ENCODE data around the gene TAX1BP3.

TAX1BP3 gene

DNA sequence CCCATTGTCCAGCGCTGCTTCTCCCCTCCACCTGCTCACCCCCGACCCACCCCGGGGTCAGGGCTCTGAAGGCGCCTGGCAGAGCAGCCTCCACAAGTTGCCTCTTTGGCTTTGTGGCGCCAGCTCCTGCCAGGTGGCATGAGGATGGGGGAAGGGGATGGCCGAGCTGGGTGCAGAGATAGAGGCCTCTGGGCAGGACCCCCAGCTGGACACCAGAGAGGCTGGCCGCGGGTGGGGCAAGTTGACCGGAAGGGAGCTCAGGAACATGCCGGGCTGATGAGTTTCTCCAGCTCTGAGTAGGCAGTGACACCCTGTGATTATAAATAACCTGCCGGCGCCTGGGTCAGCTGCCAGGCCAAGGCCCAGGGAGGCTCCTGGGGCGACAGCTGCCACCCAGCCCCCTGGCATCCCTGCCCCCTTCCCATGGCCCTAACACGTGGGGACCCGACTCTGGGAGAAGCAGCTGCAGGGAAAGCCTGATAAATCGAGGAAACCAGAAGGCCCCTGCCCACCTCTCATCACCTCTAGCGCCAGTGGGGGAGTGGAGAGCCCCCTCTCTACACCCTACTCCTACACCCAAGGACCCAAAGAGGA lies 26.8 kb upstream of the TAX1BP3 start:
- TF ChIP-seq, protein P1, sequence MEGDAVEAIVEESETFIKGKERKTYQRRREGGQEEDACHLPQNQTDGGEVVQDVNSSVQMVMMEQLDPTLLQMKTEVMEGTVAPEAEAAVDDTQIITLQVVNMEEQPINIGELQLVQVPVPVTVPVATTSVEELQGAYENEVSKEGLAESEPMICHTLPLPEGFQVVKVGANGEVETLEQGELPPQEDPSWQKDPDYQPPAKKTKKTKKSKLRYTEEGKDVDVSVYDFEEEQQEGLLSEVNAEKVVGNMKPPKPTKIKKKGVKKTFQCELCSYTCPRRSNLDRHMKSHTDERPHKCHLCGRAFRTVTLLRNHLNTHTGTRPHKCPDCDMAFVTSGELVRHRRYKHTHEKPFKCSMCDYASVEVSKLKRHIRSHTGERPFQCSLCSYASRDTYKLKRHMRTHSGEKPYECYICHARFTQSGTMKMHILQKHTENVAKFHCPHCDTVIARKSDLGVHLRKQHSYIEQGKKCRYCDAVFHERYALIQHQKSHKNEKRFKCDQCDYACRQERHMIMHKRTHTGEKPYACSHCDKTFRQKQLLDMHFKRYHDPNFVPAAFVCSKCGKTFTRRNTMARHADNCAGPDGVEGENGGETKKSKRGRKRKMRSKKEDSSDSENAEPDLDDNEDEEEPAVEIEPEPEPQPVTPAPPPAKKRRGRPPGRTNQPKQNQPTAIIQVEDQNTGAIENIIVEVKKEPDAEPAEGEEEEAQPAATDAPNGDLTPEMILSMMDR (IDR thresholded peaks at IDR 0.05; ENCODE audit: borderline replicate concordance, control extremely low read depth, extremely low read depth, insufficient read depth, missing control alignments): no peak
- DNase-seq (ENCODE audit: low spot score): no peak
- in situ Hi-C loops (cut with MboI; ENCODE audit: low sequenced_read_pairs, unreplicated experiment): no loop called here

DNA sequence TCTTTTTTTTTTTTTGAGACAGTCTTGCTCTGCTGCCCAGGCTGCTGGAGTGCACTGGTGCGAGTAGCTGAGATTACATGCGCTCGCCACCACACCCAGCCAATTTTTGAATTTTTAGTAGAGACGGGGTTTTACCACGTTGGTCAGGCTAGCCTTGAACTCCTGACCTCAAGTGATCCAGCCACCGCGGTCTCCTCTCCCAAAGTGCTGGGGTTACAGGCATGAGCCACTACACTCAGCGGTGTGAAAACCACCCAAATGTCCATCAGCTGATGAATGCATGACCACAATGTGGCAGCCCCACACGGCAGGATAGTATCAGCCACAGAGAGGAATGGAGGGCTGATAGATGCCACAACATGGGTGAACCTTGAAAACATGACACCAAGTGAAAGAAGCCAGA lies 25.5 kb upstream of the TAX1BP3 start:
- in situ Hi-C loops (cut with MboI; ENCODE audit: low sequenced_read_pairs, unreplicated experiment): no loop called here
- no peak for DNase-seq (ENCODE audit: low spot score)
- TF ChIP-seq, protein P1 (IDR thresholded peaks at IDR 0.05; ENCODE audit: borderline replicate concordance, control extremely low read depth, extremely low read depth, insufficient read depth, missing control alignments): no peak

DNA sequence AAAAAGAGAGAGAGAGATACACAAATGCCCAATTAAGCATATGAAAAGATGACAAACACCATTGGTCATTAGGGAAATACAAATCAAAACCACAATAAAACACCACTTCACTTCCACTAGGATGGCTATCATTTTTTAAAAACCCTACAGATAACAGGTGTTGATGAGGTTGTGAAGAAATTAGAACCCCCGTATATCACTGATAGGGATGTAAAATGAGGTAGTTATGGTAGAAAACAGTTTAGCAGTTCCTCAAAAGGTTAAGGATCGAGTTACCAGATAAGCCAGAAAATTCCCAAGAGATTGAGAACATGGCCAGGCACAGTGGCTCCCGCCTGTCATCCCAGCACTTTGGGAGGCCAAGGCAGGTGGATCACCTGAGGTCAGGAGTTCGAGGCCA lies 24.8 kb upstream of the TAX1BP3 start:
- TF ChIP-seq, protein P1 (IDR thresholded peaks at IDR 0.05; ENCODE audit: borderline replicate concordance, control extremely low read depth, extremely low read depth, insufficient read depth, missing control alignments): no peak
- no peak for DNase-seq (ENCODE audit: low spot score)
- in situ Hi-C loops (cut with MboI; ENCODE audit: low sequenced_read_pairs, unreplicated experiment): no loop called here

GRCh38 chr17:3692346-3692745 lies 24.0 kb upstream of the TAX1BP3 start:
- TF ChIP-seq, protein P1 (IDR thresholded peaks at IDR 0.05; ENCODE audit: borderline replicate concordance, control extremely low read depth, extremely low read depth, insufficient read depth, missing control alignments): no peak
- in situ Hi-C loops (cut with MboI; ENCODE audit: low sequenced_read_pairs, unreplicated experiment): no loop called here
- DNase-seq (ENCODE audit: low spot score): no peak

DNA sequence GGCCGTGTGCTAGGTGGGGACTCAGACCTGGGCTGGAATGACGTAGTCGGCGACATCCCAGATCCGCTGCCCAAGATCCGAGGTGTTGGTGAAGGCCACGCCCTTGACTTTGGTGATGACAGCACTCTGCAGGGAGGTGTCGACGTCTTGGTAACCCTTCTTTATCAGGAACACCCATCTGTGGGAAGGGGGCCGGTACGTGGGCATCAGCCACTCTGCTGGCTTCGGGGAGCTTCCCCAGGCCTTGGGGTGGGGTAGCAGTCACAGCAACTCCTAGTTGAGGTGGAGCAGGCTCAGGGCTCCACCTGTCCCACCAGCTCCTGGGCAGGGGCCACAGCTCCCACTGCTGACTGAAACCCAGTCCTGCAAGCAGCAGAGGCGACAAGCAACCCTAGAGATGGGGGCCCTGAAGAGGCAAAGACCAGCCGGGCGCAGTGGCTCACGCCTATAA lies 23.3 kb upstream of the TAX1BP3 start:
- DNase-seq (ENCODE audit: low spot score): no peak
- in situ Hi-C loops (cut with MboI; ENCODE audit: low sequenced_read_pairs, unreplicated experiment): no loop called here
- TF ChIP-seq, protein P1 (IDR thresholded peaks at IDR 0.05; ENCODE audit: borderline replicate concordance, control extremely low read depth, extremely low read depth, insufficient read depth, missing control alignments): peak; percentile 28

DNA sequence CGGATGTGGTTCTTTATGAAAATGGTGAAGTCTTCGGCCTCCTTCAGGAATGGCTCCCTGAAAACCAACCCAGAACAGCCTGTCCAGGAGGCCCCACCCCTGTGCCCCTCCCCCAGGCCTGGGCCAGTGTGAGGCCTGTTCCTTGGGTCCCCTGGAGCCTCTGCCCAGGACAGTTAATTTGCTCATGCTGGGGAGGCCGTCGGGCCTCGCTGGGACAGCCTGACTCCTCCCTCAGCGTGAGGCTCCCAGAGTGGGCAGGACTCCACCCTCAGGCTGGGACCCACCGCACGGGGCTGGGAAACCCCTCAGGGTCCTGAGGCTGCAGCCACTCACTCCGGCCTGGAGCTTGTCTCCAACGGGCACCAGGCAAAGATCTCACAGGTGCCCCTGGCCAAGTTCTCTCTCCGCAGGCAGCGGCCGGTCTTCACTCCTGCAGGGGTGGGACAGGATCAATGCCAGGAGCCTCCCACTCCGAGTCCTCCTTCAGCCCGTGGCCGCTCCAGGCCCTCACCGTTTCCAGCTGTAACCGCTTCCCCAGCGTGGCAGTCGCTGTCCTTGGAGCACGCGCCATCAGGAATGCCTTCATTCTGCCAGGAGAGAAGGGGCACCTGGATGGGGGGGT lies 21.8 kb upstream of the TAX1BP3 start:
- TF ChIP-seq, protein P1 (IDR thresholded peaks at IDR 0.05; ENCODE audit: borderline replicate concordance, control extremely low read depth, extremely low read depth, insufficient read depth, missing control alignments): no peak
- DNase-seq (ENCODE audit: low spot score): peak; percentile 32
- in situ Hi-C loops (cut with MboI; ENCODE audit: low sequenced_read_pairs, unreplicated experiment): no loop called here
